Fibroblast of skin of back (primary cell): ENCODE measurements around the gene LILRB2.
"Not testable (repeated sequence)": the region's sequence is repeated elsewhere in the genome, so short reads cannot be mapped to it uniquely, and the experiment has no call there.

Source experiments
- DNase-seq: peaks from one replicate; pipeline ENCODE4 v3.0.0-alpha.2; 2013

The LILRB2 gene

GRCh38 chr19:54302257-54302656 is 21.3 kb upstream of the LILRB2 start:
- no peak for DNase-seq

GRCh38 chr19:54299515-54299914 is 18.6 kb upstream of the LILRB2 start:
- DNase-seq: no peak

GRCh38 chr19:54299126-54299498 is 18.2 kb upstream of the LILRB2 start:
- DNase-seq: no peak

GRCh38 chr19:54298357-54299125 is 17.6 kb upstream of the LILRB2 start:
- DNase-seq: no peak

GRCh38 chr19:54297759-54298305 is 16.9 kb upstream of the LILRB2 start:
- DNase-seq: no peak

- DNase-seq: no peak
Measured at GRCh38 chr19:54294539-54294938, 13.6 kb upstream of the LILRB2 start.

GRCh38 chr19:54289160-54289559 is 8.2 kb upstream of the LILRB2 start:
- DNase-seq: not testable (repeated sequence)

- DNase-seq: peak; percentile 72
Measured at GRCh38 chr19:54287456-54287855, 6.5 kb upstream of the LILRB2 start.

GRCh38 chr19:54286283-54286682 is 5.4 kb upstream of the LILRB2 start:
- DNase-seq: not testable (repeated sequence)

GRCh38 chr19:54285427-54286056 is 4.6 kb upstream of the LILRB2 start:
- DNase-seq: not testable (repeated sequence)

GRCh38 chr19:54282686-54283470 is 2.0 kb upstream of the LILRB2 start:
- DNase-seq: no peak

GRCh38 chr19:54281729-54282075 is 792 bp upstream of the LILRB2 start:
- DNase-seq: not testable (repeated sequence)

GRCh38 chr19:54280441-54280840 is 469 bp downstream of the LILRB2 start:
- DNase-seq: not testable (repeated sequence)

- DNase-seq: not testable (repeated sequence)
Measured at GRCh38 chr19:54280025-54280424, 885 bp downstream of the LILRB2 start.

- no peak for DNase-seq
Measured at GRCh38 chr19:54279406-54279962, 1.4 kb downstream of the LILRB2 start.

- not testable (repeated sequence) for DNase-seq
Measured at GRCh38 chr19:54278571-54279195, 2.2 kb downstream of the LILRB2 start.

- not testable (repeated sequence) for DNase-seq
Measured at GRCh38 chr19:54278056-54278455, 2.9 kb downstream of the LILRB2 start.

GRCh38 chr19:54277111-54277615 is 3.7 kb downstream of the LILRB2 start:
- DNase-seq: not testable (repeated sequence)

- no peak for DNase-seq
Measured at GRCh38 chr19:54275951-54276350, 5.0 kb downstream of the LILRB2 start.

GRCh38 chr19:54274516-54274915 is 6.4 kb downstream of the LILRB2 start:
- not testable (repeated sequence) for DNase-seq

- no peak for DNase-seq
Measured at GRCh38 chr19:54273821-54274220, 7.1 kb downstream of the LILRB2 start.

GRCh38 chr19:54272181-54272580 is 8.7 kb downstream of the LILRB2 start:
- DNase-seq: not testable (repeated sequence)
